Small intestine (tissue), 7 donors: ENCODE measurements around the gene EIF4B. TPM values are rescaled to one million over a fixed set of nuclear protein-coding genes. Genes with fewer than 3 reads are reported as not detected.

ENCODE experiments used
- DNase-seq, 2 donors: peaks; one replicate each; pipeline versions ENCODE4 v3.0.0 to v3.0.0-alpha.2; 2013
- FAIRE-seq: peaks from 2 replicates; lab custom pipeline; 2012; peaks lifted over from hg19 to GRCh38; lab: Jason Lieb, UNC
- H3K27ac ChIP-seq, 3 donors: one replicate each; pipeline ENCODE4 v1.5.1; 2013; ENCODE audit warnings: low read length in 2 of 3, mild to moderate bottlenecking in 2 of 3, control low read depth in 1 of 3, inconsistent platforms in 1 of 3, low read depth in 1 of 3, moderate library complexity in 1 of 3
- H3K27me3 ChIP-seq, 3 donors: one replicate each; pipeline ENCODE4 v1.6.1; 2013; ENCODE audit warnings: low read length in 3 of 3, inconsistent platforms in 1 of 3; ENCODE audit not compliant: control insufficient read depth in 3 of 3, insufficient read depth in 3 of 3
- H3K36me3 ChIP-seq, 3 donors: one replicate each; pipeline ENCODE4 v1.6.1; 2013; ENCODE audit warnings: low read length in 3 of 3, inconsistent platforms in 1 of 3, low read depth in 1 of 3, mild to moderate bottlenecking in 1 of 3, moderate library complexity in 1 of 3; ENCODE audit not compliant: control insufficient read depth in 3 of 3, insufficient read depth in 2 of 3
- H3K4me1 ChIP-seq, 3 donors: one replicate each; pipeline ENCODE4 v1.6.1; 2013; ENCODE audit warnings: low read length in 2 of 3, inconsistent platforms in 1 of 3, low read depth in 1 of 3, mild to moderate bottlenecking in 1 of 3, moderate library complexity in 1 of 3; ENCODE audit not compliant: control insufficient read depth in 3 of 3, insufficient read depth in 2 of 3
- H3K4me3 ChIP-seq, 3 donors: one replicate each; pipeline ENCODE4 v1.5.1; 2013; ENCODE audit warnings: low read length in 3 of 3, control low read depth in 1 of 3, inconsistent platforms in 1 of 3, low read depth in 1 of 3, mild to moderate bottlenecking in 1 of 3, moderate library complexity in 1 of 3
- H3K9me3 ChIP-seq, 2 donors: one replicate each; pipeline ENCODE4 v1.6.1; 2013; ENCODE audit warnings: low read depth in 1 of 2, low read length in 1 of 2; ENCODE audit not compliant: control insufficient read depth in 2 of 2, insufficient read depth in 1 of 2
- WGBS, 3 donors: extraction: QIAGEN DNeasy Blood & Tissue Kit; methylation state at CpG; one replicate each; pipeline ENCODE4 v1.1.7; 2013; 5-methylcytosine and 5-hydroxymethylcytosine counted together
- polyA plus RNA-seq, 4 donors: library from polyadenylated mRNA; stranded (reverse) in 3 of 4; unstranded in 1 of 4; fragments of 200-250 nt in 3 of 4; fragments of 120-200 nt in 1 of 4; gene quantifications; one replicate each; pipeline versions ENCODE4 v1.2.1 to v1.2.3, GENCODE V29; 2013
- donor health status: healthy with polysubstance abuse.
- donor health status: control.
- donor health status: control.
- donor health status: Bipolar disorder and iron deficiency.
- donor health status: healthy.

Gene EIF4B
- polyA plus RNA-seq, 4 donors, result 160 to 422 (median 206) TPM

GRCh38 chr12:53060721-53061276 is 54.5 kb downstream of the EIF4B start:
- peaks cover 0 to 15% (median 0%) of the 10 kb centered on the region in 3 donors for H3K4me1 ChIP-seq
- no peaks in the 10 kb centered on the region for H3K27me3 ChIP-seq
- H3K9me3 ChIP-seq, result no peaks in the 10 kb centered on the region
- H3K36me3 ChIP-seq, result peaks cover 0 to 87% (median 8%) of the 10 kb centered on the region in 3 donors
- no peak for DNase-seq
- no peak overlapping the region for H3K4me3 ChIP-seq
- FAIRE-seq, result no peak
- whole genome bisulfite sequencing, 3 donors, result 14 to 42% (median 39%) methylated on average over 15 to 18 of the region's 18 CpGs
- peak overlapping the region in 1 of 3 donors; percentile 41 for H3K27ac ChIP-seq

GRCh38 chr12:53061404-53062010 is 55.3 kb downstream of the EIF4B start:
- Histone ChIP-seq H3K4me3 (no peak overlapping the region), H3K9me3 (no peaks in the 10 kb centered on the region), H3K36me3 (peaks cover 0 to 93% (median 8%) of the 10 kb centered on the region in 3 donors), H3K4me1 (peaks cover 0 to 15% (median 0%) of the 10 kb centered on the region in 3 donors), H3K27ac (peak overlapping the region in 1 of 3 donors; percentile 41), H3K27me3 (no peaks in the 10 kb centered on the region)
- DNase-seq (peak; percentile 72 to 80), FAIRE-seq (no peak)
- WGBS, 3 donors, result 18 to 64% (median 38%) methylated on average over 5 of the region's 5 CpGs

GRCh38 chr12:53062011-53062961 is 56.0 kb downstream of the EIF4B start:
- no peak for FAIRE-seq
- H3K27ac ChIP-seq, result peak overlapping the region in 1 of 3 donors; percentile 41
- peaks cover under 1 to 94% (median 8%) of the 10 kb centered on the region in 3 donors for H3K36me3 ChIP-seq

GRCh38 chr12:53062977-53063707 is 56.9 kb downstream of the EIF4B start:
- peak overlapping the region in 1 of 3 donors; percentile 41 for H3K27ac ChIP-seq
- FAIRE-seq, result no peak

More at GRCh38 chr12:53062011-53062961, 56.0 kb downstream of the EIF4B start:
- 57 to 71% (median 61%) methylated on average over 20 of the region's 20 CpGs for WGBS, 3 donors
- Histone ChIP-seq H3K4me3 (no peak overlapping the region), H3K4me1 (peaks cover 0 to 15% (median 0%) of the 10 kb centered on the region in 3 donors), H3K27me3 (no peaks in the 10 kb centered on the region), H3K9me3 (no peaks in the 10 kb centered on the region)
- no peak for DNase-seq

GRCh38 chr12:53063708-53064612 is 57.7 kb downstream of the EIF4B start:
- H3K27me3 ChIP-seq, result no peaks in the 10 kb centered on the region
- DNase-seq (no peak), FAIRE-seq (no peak)
- WGBS, 3 donors, result 64 to 81% (median 79%) methylated on average over 13 of the region's 13 CpGs
- peaks cover 0 to 15% (median 0%) of the 10 kb centered on the region in 3 donors for H3K4me1 ChIP-seq
- no peak overlapping the region for H3K4me3 ChIP-seq
- H3K27ac ChIP-seq, result peak overlapping the region in 1 of 3 donors; percentile 37
- H3K9me3 ChIP-seq, result no peaks in the 10 kb centered on the region
- H3K36me3 ChIP-seq, result peaks cover 8 to 97% (median 8%) of the 10 kb centered on the region in 3 donors

More at GRCh38 chr12:53062977-53063707, 56.9 kb downstream of the EIF4B start:
- WGBS, 3 donors, result 72 to 90% (median 81%) methylated on average over 14 of the region's 14 CpGs
- no peaks in the 10 kb centered on the region for H3K9me3 ChIP-seq
- H3K4me3 ChIP-seq, result no peak overlapping the region
- no peak for DNase-seq
- H3K36me3 ChIP-seq, result peaks cover 7 to 94% (median 8%) of the 10 kb centered on the region in 3 donors
- H3K27me3 ChIP-seq, result no peaks in the 10 kb centered on the region
- H3K4me1 ChIP-seq, result peaks cover 0 to 15% (median 0%) of the 10 kb centered on the region in 3 donors

GRCh38 chr12:53064613-53065436 is 58.6 kb downstream of the EIF4B start:
- H3K4me1 ChIP-seq, result peaks cover 0 to 15% (median 0%) of the 10 kb centered on the region in 3 donors
- no peaks in the 10 kb centered on the region for H3K27me3 ChIP-seq
- no peak for FAIRE-seq
- 83 to 94% (median 92%) methylated on average over 11 of the region's 11 CpGs for WGBS, 3 donors
- DNase-seq, result no peak
- H3K4me3 ChIP-seq, result no peak overlapping the region
- H3K36me3 ChIP-seq, result peaks cover 8 to 97% (median 8%) of the 10 kb centered on the region in 3 donors
- H3K9me3 ChIP-seq, result no peaks in the 10 kb centered on the region
- peak overlapping the region in 1 of 3 donors; percentile 19 for H3K27ac ChIP-seq
